ENCODE results near the gene HOXA3.

Gene HOXA3

DNA sequence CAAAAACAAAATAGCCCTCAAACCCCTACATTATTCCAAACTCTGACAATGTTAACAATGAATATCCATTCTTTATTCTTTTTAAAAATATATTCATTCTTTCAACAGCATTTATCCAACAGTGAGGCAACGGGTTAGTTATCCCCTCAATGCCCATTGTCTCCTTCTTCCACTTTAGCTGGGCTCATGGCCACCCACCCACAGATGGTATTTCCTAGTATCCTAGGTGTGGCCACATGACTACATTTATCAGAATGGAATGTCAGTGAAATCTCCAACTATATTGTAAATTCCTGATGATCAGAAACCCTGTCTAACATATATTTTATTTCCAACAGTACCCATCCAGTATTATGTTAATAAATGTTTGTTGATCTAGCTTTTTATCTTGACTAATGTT lies 70.2 kb downstream of the HOXA3 start:
- no peak for DNase-seq

DNA sequence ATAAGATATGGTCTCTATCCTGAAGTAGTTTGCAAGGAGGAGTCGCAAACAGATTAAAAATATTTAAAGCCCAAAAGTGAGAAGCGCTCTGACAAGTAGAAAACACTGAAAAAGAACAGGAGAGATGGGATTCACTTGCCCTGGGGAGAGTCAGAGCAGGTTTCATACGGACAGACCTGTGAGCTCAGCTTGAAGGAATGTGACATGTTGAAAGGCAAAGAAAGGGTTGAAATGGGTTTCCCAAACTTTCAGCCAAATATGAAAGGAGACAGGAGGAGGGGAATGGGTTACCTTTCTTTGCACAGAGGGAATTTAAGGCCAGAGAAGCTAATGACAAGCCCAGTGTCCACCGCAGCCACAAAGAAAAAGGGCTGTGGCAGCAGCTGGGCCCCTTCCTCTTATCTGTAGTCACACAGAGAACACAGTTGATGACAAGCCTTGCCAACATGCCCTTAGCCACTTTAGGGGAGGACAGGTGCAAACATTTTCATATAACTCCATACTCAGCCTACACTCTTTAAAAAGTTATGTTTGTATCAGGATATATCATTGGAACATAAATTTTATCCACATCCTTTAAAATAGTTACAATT lies 71.4 kb downstream of the HOXA3 start:
- no peak for DNase-seq

DNA sequence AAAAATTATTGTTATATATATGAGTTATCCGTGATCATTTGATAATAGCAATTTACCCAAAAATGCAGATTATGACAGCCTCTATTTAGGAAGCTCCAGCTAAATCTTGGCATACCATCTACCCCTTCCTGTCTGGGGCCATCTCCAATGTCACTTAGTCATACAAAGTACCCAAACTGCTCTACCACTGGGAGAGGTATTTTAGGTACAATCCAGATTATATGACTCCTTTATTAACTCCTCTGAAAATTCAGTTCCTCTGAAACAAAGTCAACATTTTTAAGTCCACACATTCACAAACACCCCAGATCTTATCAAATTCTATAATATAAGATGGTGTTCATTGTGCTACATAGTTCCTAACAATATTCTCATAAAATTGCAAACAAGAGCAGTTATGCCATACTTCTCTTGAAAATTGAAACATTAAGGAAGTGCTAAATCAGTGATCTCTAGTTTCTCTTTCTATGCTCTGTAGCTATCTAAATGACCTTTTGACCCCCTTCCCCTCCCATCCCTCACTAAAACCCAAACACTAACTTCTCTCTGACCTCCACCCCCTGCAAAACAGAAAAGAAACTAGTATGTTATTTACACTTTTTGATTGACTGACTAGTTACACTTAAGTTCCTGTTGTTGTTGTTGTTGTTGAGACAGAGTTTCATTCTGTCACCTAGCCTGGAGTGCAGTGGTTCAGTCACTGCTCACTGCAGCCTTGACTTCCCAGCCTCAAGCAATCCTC lies 73.0 kb downstream of the HOXA3 start:
- DNase-seq: no peak

DNA sequence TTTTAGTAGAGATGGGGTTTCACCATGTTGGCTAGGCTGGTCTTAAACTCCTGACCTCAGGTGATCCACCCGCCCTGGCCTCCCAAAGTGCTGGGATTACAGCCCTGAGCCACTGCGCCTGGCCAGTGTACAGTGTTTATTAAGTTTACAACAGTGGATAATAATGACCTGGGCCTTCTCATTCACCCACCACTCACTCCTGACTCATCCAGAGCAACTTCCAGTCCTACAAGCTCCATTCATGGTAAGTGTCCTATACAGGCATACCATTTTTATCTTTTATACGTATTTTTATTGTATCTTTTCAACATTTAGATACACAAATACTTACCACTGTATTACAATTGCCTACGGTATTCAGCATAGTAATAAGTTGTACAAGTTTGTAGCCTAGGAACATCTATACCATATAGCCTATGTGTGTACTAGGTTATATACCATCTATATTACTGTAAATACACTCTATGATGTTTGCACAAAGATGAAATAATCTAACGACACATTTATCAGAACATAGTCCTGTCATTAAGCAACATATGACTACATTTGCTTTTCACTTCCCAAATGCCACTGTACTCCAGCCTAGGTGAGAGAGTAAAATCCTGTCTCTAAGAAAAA lies 73.7 kb downstream of the HOXA3 start:
- no peak for DNase-seq

DNA sequence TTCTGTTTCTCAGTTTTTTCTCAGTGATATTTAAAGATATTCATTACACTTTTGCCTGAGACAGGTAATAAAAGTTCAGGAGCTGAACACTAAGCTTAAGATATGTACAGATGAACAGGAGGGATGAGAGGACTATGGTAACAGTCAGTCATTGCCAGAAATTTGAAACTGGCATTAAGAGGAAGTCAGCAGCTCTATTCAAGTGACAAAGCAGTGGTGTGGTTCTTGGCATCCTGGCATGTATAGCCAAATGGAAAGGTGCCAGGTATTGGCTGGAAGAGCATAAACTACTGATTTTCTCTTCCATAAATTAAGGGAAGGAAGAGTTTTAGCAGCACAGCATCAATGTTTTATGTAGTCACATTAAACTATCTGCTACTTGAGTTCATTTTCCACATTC lies 79.3 kb downstream of the HOXA3 start:
- DNase-seq: no peak

DNA sequence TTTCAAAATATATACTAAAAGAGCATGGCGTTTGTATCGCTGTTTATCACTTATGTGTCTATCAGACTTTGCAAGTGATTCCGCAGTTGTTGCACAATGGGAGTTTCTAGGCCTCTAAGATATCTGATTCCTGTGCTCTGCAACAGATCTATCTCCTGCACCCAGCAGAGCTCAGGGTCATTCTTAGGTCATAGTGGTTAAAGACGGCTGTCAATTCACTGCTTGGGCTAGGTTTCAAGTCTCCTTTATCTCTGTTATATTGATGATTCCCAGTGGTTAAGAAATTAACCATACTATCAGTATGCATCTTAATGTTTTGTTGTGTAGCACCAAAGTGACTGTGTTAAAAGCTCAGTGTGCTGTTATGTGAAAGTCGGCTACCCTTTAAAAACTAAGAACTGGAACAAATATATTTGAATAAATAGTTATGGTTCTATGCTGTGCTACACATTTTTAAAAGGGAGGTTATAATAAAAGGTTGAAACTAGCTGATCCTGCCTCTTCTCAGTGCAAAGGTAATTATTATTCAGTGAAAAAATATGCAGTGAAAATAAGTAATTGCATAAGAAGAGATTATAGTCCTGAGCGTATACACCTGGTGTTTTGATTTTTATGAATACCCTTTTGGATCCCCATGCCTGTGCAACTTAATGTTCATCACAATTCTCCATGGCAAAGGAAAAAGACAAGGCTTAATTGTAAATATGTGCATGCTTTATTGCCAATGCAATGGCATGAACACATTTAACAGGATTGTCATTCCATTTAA lies 80.6 kb downstream of the HOXA3 start:
- DNase-seq: no peak

DNA sequence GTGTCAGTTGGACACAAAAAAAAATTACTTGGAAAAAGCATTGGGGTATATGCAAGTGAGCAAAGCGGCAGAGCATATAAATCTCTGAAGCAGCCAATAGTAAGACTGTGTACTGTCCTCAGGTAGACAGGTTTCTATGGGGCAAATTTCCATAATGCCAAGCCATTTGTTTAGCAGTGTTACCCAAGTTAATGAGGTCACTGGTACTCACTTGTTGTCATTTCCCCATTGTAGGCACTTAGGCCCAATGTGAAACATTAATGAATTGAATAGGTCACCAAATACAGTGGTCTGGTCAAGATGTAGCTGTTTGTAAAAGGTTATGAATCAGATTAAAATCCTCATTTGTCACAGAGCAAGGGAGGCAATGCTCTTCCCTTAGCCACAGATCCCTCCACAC lies 84.1 kb downstream of the HOXA3 start:
- DNase-seq: no peak

DNA sequence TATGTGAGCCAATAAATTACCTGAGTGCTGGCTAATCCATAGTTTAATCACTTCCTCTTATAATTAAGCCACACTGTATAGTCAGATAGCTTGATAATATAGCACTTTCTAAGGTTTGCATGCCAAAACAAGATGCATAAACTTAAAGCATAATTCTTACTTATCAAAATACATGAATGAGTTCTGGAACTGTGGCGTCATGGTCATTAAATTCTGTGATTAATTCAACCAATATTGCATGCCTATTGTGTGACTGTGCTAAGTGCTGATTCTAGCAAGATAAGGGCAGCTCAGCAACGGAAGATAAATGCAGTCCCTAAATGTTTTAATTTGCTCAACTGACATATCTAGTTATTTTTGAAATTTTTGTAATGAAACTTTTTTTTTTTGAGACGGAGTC lies 86.2 kb downstream of the HOXA3 start:
- no peak for DNase-seq

DNA sequence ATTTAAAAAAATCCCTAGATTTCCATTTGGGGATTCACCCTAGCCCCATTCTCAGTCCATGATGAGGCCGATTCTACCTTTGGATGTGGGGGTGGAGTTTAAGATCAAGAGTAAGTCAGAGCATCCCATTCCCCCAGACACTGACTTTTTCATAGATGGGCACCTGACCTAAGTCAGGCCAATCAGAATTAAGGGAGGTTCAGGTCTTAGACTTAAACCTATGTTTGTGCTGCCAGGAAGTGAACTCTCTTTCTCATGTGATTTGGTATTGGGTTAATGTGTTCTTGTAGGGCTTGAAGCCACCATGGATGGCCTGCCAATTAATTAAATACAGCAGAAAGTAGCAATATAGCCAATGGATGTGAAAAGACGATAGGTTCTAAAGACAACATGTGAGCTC lies 86.7 kb downstream of the HOXA3 start:
- DNase-seq: no peak

DNA sequence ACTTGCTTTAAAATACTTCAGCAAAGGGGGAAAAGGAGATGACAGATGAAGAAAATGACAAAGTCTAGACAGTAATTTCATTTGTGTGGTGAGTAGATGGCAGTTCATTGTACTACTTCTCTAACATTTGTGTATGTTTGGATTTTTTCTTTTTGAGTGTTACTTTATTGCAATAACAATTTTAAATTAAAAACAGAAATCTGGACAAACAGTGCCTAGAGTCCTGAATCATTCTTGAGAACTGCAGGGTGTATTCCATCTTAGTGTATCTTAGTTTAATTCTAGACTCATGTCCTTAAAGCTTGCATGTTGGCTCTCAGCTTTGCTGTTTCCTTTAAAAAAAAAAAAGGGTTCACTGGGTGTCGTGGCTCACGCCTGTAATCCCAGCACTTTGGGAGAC lies 87.7 kb downstream of the HOXA3 start:
- DNase-seq: no peak

DNA sequence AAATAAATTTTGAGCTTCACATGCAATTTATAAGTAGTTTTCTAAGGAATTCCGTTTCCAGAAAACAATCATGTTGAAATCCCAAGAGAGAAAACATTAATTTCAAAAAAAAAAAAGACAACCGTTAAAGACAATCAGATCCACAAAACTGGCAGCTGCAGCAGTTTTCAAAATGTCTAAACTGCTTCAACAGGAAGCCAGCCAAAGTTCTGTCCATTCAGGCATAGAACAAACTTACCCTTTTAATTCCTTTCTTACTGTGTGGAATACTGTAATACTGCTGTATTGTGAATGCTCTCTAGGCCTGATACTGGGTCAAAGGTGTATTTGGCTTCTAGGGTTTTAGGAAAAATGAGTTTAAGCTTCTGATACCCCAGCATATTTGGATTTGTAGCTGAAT lies 88.2 kb downstream of the HOXA3 start:
- DNase-seq: no peak

DNA sequence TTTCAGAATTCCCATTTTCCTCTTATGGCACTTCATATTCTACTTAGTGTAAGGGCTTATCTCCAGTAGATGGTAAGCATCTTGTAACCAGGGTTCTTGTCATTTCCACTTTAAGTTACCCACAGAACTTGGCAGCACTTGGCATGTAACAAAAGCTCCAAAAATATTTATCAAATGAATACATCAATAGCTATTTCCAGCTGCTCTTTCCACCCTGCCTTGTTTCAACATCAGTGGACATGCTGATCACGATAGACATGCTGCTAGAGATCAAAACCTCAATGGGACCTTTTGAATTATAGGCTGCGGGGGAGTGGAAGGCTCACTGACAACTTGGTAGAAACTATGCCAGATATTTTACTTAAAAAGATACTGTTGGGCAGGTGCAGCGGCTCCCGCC lies 89.4 kb downstream of the HOXA3 start:
- no peak for DNase-seq

Data from T-helper 1 cell (primary cell).